WERI-Rb-1 (cell line): ENCODE results near the gene NOX3.

Experiments used
- DNase-seq: peaks from one replicate; pipeline ENCODE4 v3.0.0-alpha.2; 2020
- H3K27ac ChIP-seq: fragments of 250-450 bp; sonication (Bioruptor Pico); 2 replicates; pipeline ENCODE4 v1.5.1; 2020; ENCODE audit warnings: mild to moderate bottlenecking, moderate library complexity
- H3K27me3 ChIP-seq: fragments of 250-450 bp; sonication (Bioruptor Pico); 2 replicates; pipeline ENCODE4 v1.5.1; 2021; ENCODE audit warnings: mild to moderate bottlenecking, low read depth, moderate library complexity; ENCODE audit not compliant: insufficient read depth, severe bottlenecking
- H3K36me3 ChIP-seq: fragments of 250-450 bp; sonication (Bioruptor Pico); 2 replicates; pipeline ENCODE4 v1.5.1; 2020; ENCODE audit warnings: mild to moderate bottlenecking, moderate library complexity
- H3K4me3 ChIP-seq: 2 replicates; pipeline ENCODE4 v1.5.1; 2011; ENCODE audit warnings: low read depth, mild to moderate bottlenecking, control low read depth, low read length
- H3K9me3 ChIP-seq: fragments of 250-450 bp; sonication (Bioruptor Pico); 2 replicates; pipeline ENCODE4 v1.5.1; 2021; ENCODE audit warnings: mild to moderate bottlenecking, moderate library complexity; ENCODE audit not compliant: severe bottlenecking
- CTCF ChIP-seq: IDR thresholded peaks from 2 replicates; pipeline ENCODE4 v1.5.1; 2011; ENCODE audit warnings: low read depth, mild to moderate bottlenecking, control low read depth, inconsistent platforms, low read length

NOX3 gene

GRCh38 chr6:155383913-155384312 is 71.7 kb downstream of the NOX3 start:
- H3K36me3 ChIP-seq, result no peaks in the 10 kb centered on the region
- DNase-seq, result no peak
- H3K4me3 ChIP-seq, result no peak overlapping the region
- TF ChIP-seq CTCF, result no peak
- no peak overlapping the region for H3K27ac ChIP-seq
- no peaks in the 10 kb centered on the region for H3K27me3 ChIP-seq
- no peaks in the 10 kb centered on the region for H3K9me3 ChIP-seq

- no peak overlapping the region for H3K27ac ChIP-seq
- H3K27me3 ChIP-seq, result no peaks in the 10 kb centered on the region
- DNase-seq, result no peak
- H3K9me3 ChIP-seq, result no peaks in the 10 kb centered on the region
- no peak for TF ChIP-seq CTCF
- no peak overlapping the region for H3K4me3 ChIP-seq
- H3K36me3 ChIP-seq, result no peaks in the 10 kb centered on the region
These were observed 73.3 kb downstream of the NOX3 start for GRCh38 chr6:155382338-155382685.

GRCh38 chr6:155381673-155382337 is 73.8 kb downstream of the NOX3 start:
- no peak for TF ChIP-seq CTCF
- Histone ChIP-seq H3K36me3 (no peaks in the 10 kb centered on the region), H3K4me3 (no peak overlapping the region), H3K27me3 (no peaks in the 10 kb centered on the region), H3K27ac (no peak overlapping the region), H3K9me3 (no peaks in the 10 kb centered on the region)
- peak; percentile 66 for DNase-seq

- Histone ChIP-seq H3K9me3 (no peaks in the 10 kb centered on the region), H3K4me3 (no peak overlapping the region), H3K36me3 (no peaks in the 10 kb centered on the region), H3K27ac (no peak overlapping the region), H3K27me3 (no peaks in the 10 kb centered on the region)
- DNase-seq, result no peak
- TF ChIP-seq CTCF, result peak; percentile 38; the same call in 1 of the 2 replicates
These were observed 74.8 kb downstream of the NOX3 start for GRCh38 chr6:155380666-155381332.

GRCh38 chr6:155378724-155379123 is 76.9 kb downstream of the NOX3 start:
- H3K27me3 ChIP-seq, result no peaks in the 10 kb centered on the region
- no peaks in the 10 kb centered on the region for H3K9me3 ChIP-seq
- no peaks in the 10 kb centered on the region for H3K36me3 ChIP-seq
- no peak overlapping the region for H3K27ac ChIP-seq
- H3K4me3 ChIP-seq, result no peak overlapping the region
- no peak for TF ChIP-seq CTCF
- DNase-seq, result no peak
